LNCAP (cell line): ENCODE measurements around the gene COPS4.

ENCODE experiments used
- TF ChIP-seq, protein P1 (sequence below): fragments of 450-650 bp; IDR thresholded peaks from 2 replicates; pipeline ENCODE4 v1.5.1; 2017; ENCODE audit warnings: mild to moderate bottlenecking

The COPS4 gene

DNA sequence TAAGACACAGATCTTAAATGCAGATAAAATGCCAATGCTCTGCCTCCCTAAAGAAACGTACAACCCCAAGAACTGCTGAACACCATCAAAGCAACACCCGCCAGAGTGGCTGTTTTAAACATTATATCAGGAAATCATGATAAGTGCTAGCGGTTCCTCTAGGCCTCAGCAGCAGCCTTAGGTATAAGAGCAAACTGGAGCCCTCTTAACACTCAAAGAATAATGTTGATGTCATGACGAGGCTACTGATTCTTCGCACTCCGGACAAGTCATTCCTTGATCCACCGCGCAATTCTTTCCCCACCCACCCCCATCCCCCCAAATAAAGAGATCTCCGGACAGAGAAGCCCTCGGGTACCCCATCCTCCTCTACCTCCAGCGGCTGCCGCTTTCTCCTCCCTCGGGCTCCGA is 24.9 kb upstream of the COPS4 start:
- TF ChIP-seq, protein P1, sequence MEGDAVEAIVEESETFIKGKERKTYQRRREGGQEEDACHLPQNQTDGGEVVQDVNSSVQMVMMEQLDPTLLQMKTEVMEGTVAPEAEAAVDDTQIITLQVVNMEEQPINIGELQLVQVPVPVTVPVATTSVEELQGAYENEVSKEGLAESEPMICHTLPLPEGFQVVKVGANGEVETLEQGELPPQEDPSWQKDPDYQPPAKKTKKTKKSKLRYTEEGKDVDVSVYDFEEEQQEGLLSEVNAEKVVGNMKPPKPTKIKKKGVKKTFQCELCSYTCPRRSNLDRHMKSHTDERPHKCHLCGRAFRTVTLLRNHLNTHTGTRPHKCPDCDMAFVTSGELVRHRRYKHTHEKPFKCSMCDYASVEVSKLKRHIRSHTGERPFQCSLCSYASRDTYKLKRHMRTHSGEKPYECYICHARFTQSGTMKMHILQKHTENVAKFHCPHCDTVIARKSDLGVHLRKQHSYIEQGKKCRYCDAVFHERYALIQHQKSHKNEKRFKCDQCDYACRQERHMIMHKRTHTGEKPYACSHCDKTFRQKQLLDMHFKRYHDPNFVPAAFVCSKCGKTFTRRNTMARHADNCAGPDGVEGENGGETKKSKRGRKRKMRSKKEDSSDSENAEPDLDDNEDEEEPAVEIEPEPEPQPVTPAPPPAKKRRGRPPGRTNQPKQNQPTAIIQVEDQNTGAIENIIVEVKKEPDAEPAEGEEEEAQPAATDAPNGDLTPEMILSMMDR = no peak

DNA sequence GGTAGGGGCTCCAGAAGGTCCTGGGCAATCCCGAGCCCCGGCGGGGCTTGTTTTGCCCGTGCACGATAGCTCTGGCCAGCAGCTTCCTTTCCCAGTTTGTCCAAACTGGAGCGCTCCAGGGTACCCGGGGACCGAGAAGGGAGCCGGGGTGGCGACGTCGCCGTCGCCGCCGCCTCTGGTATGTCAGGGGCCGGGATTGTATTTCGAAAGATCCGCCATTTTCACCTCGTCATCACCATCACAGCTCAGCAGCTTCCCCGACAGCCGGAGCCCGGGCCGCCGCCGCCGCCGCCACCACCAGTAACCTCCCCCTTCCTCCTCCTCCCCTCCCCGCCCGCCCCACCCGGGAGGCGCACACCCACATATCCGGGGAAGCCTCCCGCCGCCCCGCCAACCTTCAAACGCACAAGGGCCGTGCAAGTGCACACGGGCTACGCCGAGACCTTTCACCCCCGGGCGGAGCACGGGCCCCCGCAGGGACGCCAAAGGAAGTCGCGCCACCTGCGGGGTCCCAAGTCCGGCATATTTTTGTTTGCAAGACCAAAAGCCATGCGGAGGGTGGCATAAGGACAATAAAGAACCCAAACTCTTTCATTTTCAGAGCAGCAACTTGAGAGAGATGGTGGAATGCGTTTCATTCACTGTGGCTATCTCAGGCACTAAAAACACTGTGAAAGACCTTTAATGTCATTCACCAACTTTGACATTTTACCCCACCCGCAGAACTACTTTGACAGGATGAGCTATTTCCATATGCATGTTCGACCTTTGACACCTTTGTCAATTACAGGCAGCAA is 24.3 kb upstream of the COPS4 start, which contains the start of gene LIN54:
LIN54 (minus strand) TSS at position 302 of the 797 bp plus-strand sequence. CDS start 25,979 bp downstream, outside the sequence.
- TF ChIP-seq, protein P1 = no peak

DNA sequence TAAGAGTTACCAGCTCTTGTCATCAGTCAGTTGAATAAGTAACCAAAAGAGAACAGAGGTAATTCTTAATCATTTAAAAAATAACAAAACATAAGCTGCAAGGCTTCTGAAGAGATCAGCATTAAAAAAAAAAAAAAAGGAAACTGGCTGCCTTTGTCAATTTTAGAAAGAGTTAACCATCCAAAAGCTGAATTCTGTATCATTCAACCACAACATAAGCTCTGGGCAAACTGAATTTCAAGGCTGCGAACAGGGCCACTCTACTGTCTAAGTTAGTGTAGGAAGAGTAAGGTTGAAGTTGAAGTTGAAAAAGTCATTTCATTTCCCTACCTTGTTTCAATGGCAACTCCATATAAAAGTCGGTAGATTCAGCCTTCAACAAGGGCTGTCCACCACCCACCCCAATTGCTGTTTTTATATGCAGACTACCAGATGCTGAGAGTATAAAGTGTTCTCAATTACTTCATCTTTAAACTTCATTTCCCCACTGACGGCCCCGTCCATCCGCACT is 23.2 kb upstream of the COPS4 start:
- TF ChIP-seq, protein P1 = no peak

DNA sequence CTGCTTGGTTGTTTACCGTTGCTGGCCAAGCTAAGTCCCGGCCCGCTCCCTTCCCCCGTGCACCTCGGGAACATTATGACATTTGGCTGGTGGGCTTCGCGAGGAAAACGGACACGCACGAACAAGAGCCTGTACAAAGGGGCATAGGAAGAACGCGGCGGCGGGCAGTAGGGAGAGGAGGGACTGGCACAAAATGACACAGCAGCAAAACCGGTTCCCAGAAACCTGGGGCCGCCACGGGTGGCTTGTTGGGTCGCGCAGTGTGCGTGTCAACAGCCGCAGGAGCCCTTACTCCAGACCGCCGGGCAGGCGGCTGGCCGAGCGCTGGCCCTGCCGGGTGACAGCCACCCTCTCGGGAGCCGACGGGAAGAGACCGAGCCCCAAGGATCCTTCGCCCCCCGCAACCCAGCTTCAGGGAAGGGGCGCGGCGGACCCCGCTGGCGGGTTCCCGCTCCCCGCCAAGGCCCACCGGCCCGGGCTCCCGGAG is 22.7 kb upstream of the COPS4 start:
- TF ChIP-seq, protein P1 = no peak

DNA sequence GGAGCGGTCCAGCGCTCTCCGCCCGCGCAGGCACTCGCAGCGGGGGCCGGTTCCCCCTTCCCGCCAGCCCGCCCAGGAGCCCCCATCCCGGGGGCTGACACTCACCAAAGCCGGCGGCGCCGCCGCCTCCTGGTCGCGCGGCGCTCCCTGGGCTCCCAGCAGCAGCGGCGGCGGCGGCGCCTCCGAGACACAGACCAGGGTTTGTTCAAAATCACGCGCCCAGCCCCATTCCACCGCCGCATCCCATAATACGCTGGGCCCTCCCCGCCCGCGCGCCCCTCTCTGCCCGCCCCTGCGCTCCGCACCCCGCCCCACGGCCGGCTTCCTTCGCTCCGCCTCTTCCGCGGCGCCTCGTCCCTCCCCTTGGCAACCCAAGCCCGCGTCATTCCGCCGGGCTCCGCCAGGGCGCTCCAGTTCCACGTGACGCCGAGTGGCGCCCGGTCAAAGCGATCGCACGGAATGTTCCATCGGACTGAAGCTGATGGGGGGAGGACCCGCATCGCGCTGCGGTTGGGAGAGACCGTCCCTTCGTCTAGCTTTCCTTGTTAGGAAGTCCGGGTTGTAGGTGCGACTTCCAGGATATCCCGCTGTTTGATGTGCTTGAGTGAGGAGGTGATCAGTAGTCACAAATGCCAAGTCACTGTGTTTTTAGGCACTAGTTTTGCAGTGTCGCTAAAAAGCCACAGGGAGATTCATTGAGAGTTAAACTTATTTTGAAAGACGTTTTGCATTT is 22.1 kb upstream of the COPS4 start:
- TF ChIP-seq, protein P1 = peak; percentile 24; the same call in 1 of the 2 replicates

DNA sequence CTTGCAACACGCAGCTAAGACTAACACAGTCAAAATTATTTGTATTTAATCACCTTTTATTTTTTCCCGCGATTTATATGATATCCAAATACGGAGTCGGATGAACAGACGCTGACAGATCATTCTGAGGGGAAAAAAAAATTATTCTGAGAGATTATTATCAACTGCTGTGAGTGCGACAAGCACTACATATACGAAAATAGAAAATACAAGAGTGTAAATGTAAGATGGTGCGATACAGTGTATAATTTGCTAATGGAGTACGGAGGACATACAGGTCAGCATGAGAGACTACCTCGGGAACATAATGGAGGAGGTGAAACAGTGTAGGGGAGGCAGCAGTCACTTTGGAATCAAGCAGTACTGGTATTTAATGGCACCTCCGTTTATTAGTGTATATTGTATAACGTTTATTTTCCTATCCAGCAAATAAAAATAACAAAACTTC is 21.5 kb upstream of the COPS4 start:
- TF ChIP-seq, protein P1 = no peak

DNA sequence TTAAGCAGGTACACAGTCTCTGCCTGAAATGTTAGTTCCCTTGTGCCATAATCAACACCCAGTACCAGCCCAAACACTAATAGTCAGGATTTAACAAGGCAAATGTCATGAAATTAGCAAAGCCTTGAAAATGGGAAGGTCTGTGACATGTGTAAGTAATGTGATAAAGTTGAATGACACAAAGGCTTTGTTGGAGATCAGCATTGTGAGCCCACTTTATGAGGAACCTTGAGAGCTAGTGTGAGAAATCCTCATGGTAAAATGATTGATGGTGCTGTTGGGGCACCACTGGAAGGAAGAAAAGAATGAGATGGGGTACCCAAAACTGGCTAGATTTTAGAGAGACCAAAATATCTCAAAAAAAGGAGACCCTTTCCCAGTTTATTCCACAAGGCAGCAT is 21.1 kb upstream of the COPS4 start:
- TF ChIP-seq, protein P1 = no peak
